Measurements from ENCODE around the gene PTPRCAP. TPM values are rescaled to one million over a fixed set of nuclear protein-coding genes. Genes with fewer than 3 reads are reported as not detected.

Gene PTPRCAP
- total RNA-seq, 1 experiment from 2014 or later = 0.37 TPM

- H3K27ac ChIP-seq = no peak overlapping the region
- H3K4me1 ChIP-seq (replicated peaks) = peaks cover 26% of the 10 kb centered on the region
- H3K4me3 ChIP-seq = no peak overlapping the region
- H3K27me3 ChIP-seq (replicated peaks) = peaks cover 18% of the 10 kb centered on the region
- peaks cover 5% of the 10 kb centered on the region; the same call in 1 of the 2 replicates for H3K9me3 ChIP-seq (replicated peaks)
- DNase-seq (ENCODE audit: low read depth in 1 of 2, low spot score in 2 of 2) = no peak
- 0 out of 2 replicates have a peak, but pooled peaks cover 4% of the 10 kb centered on the region for H3K36me3 ChIP-seq
Measured at GRCh38 chr11:67419325-67420049, 18.0 kb downstream of the PTPRCAP start.

- Histone ChIP-seq H3K4me3 (no peak overlapping the region), H3K4me1 (replicated peaks) (peaks cover 26% of the 10 kb centered on the region), H3K9me3 (replicated peaks) (peaks cover 5% of the 10 kb centered on the region; the same call in 1 of the 2 replicates), H3K27me3 (replicated peaks) (peaks cover 25% of the 10 kb centered on the region), H3K36me3 (0 out of 2 replicates have a peak, but pooled peaks cover 4% of the 10 kb centered on the region), H3K27ac (no peak overlapping the region)
- DNase-seq (ENCODE audit: low read depth in 1 of 2, low spot score in 2 of 2) = no peak
Measured at GRCh38 chr11:67418476-67419281, 18.8 kb downstream of the PTPRCAP start.

GRCh38 chr11:67417425-67417824, 20.1 kb downstream of the PTPRCAP start:
- no peak overlapping the region for H3K4me3 ChIP-seq
- H3K36me3 ChIP-seq = 0 out of 2 replicates have a peak, but pooled peaks cover 4% of the 10 kb centered on the region
- no peak overlapping the region for H3K27ac ChIP-seq
- H3K9me3 ChIP-seq (replicated peaks) = peaks cover 5% of the 10 kb centered on the region
- peaks cover 26% of the 10 kb centered on the region for H3K4me1 ChIP-seq (replicated peaks)
- peaks cover 36% of the 10 kb centered on the region for H3K27me3 ChIP-seq (replicated peaks)
- DNase-seq (ENCODE audit: low read depth in 1 of 2, low spot score in 2 of 2) = no peak

- H3K36me3 ChIP-seq = 0 out of 2 replicates have a peak, but pooled peaks cover 4% of the 10 kb centered on the region
- H3K27ac ChIP-seq = no peak overlapping the region
- no peak for DNase-seq (ENCODE audit: low read depth in 1 of 2, low spot score in 2 of 2)
- H3K27me3 ChIP-seq (replicated peaks) = peaks cover 44% of the 10 kb centered on the region
- peaks cover 5% of the 10 kb centered on the region for H3K9me3 ChIP-seq (replicated peaks)
- no peak overlapping the region for H3K4me3 ChIP-seq
- H3K4me1 ChIP-seq (replicated peaks) = peaks cover 26% of the 10 kb centered on the region
Measured at GRCh38 chr11:67416416-67417335, 20.8 kb downstream of the PTPRCAP start.

GRCh38 chr11:67415501-67416304, 21.8 kb downstream of the PTPRCAP start, which contains the start of gene CARNS1:
TSS of gene CARNS1 (plus strand) at chr11:67415678. CDS start at chr11:67416200, 522 bp downstream.
- Histone ChIP-seq H3K27me3 (replicated peaks) (peaks cover 54% of the 10 kb centered on the region), H3K4me1 (replicated peaks) (peaks cover 19% of the 10 kb centered on the region), H3K4me3 (no peak within 1 kb of the TSS), H3K36me3 (0 out of 2 replicates have a peak, but pooled peaks cover 3% of the 10 kb centered on the region), H3K9me3 (replicated peaks) (peaks cover 3% of the 10 kb centered on the region), H3K27ac (no peak within 1 kb of the TSS)
- no peak for DNase-seq (ENCODE audit: low read depth in 1 of 2, low spot score in 2 of 2)

- no peaks in the 10 kb centered on the region; the same call in 1 of the 2 replicates for H3K9me3 ChIP-seq (replicated peaks)
- H3K36me3 ChIP-seq = no peaks in the 10 kb centered on the region
- H3K27me3 ChIP-seq (replicated peaks) = peaks cover 77% of the 10 kb centered on the region
- 0 out of 2 replicates have a peak, but pooled peaks cover 8% of the 10 kb centered on the region for H3K4me1 ChIP-seq (replicated peaks)
- H3K27ac ChIP-seq = no peak overlapping the region
- no peak overlapping the region for H3K4me3 ChIP-seq
- no peak for DNase-seq (ENCODE audit: low read depth in 1 of 2, low spot score in 2 of 2)
Measured at GRCh38 chr11:67413266-67413849, 24.1 kb downstream of the PTPRCAP start.

GRCh38 chr11:67412495-67413179, 24.8 kb downstream of the PTPRCAP start:
- H3K27ac ChIP-seq = no peak overlapping the region
- peaks cover 84% of the 10 kb centered on the region for H3K27me3 ChIP-seq (replicated peaks)
- no peak for DNase-seq (ENCODE audit: low read depth in 1 of 2, low spot score in 2 of 2)
- H3K4me1 ChIP-seq (replicated peaks) = 0 out of 2 replicates have a peak, but pooled peaks cover 8% of the 10 kb centered on the region
- H3K9me3 ChIP-seq (replicated peaks) = no peaks in the 10 kb centered on the region; the same call in 1 of the 2 replicates
- no peak overlapping the region for H3K4me3 ChIP-seq
- no peaks in the 10 kb centered on the region for H3K36me3 ChIP-seq

GRCh38 chr11:67411785-67412152, 25.7 kb downstream of the PTPRCAP start:
- Histone ChIP-seq H3K4me3 (no peak overlapping the region), H3K27me3 (replicated peaks) (peaks cover 91% of the 10 kb centered on the region), H3K9me3 (replicated peaks) (no peaks in the 10 kb centered on the region; the same call in 1 of the 2 replicates), H3K4me1 (replicated peaks) (0 out of 2 replicates have a peak, but pooled peaks cover 3% of the 10 kb centered on the region), H3K36me3 (no peaks in the 10 kb centered on the region), H3K27ac (no peak overlapping the region)
- DNase-seq (ENCODE audit: low read depth in 1 of 2, low spot score in 2 of 2) = no peak

- Histone ChIP-seq H3K4me1 (replicated peaks) (no peaks in the 10 kb centered on the region), H3K9me3 (replicated peaks) (no peaks in the 10 kb centered on the region; the same call in 1 of the 2 replicates), H3K27ac (no peak overlapping the region), H3K4me3 (no peak overlapping the region), H3K27me3 (replicated peaks) (peaks cover 87% of the 10 kb centered on the region), H3K36me3 (no peaks in the 10 kb centered on the region)
- no peak for DNase-seq (ENCODE audit: low read depth in 1 of 2, low spot score in 2 of 2)
Measured at GRCh38 chr11:67410984-67411784, 26.3 kb downstream of the PTPRCAP start.

GRCh38 chr11:67410369-67410831, 27.1 kb downstream of the PTPRCAP start:
- H3K36me3 ChIP-seq = no peaks in the 10 kb centered on the region
- H3K4me1 ChIP-seq (replicated peaks) = no peaks in the 10 kb centered on the region
- no peaks in the 10 kb centered on the region; the same call in 1 of the 2 replicates for H3K9me3 ChIP-seq (replicated peaks)
- DNase-seq (ENCODE audit: low read depth in 1 of 2, low spot score in 2 of 2) = no peak
- no peak overlapping the region for H3K4me3 ChIP-seq
- H3K27ac ChIP-seq = no peak overlapping the region
- peaks cover 82% of the 10 kb centered on the region for H3K27me3 ChIP-seq (replicated peaks)

- no peak overlapping the region for H3K4me3 ChIP-seq
- DNase-seq (ENCODE audit: low read depth in 1 of 2, low spot score in 2 of 2) = no peak
Measured at GRCh38 chr11:67409781-67410368, 27.6 kb downstream of the PTPRCAP start.

More at GRCh38 chr11:67409781-67410368, 27.6 kb downstream of the PTPRCAP start:
- Histone ChIP-seq H3K9me3 (replicated peaks) (no peaks in the 10 kb centered on the region; the same call in 1 of the 2 replicates), H3K27ac (no peak overlapping the region), H3K36me3 (no peaks in the 10 kb centered on the region), H3K4me1 (replicated peaks) (no peaks in the 10 kb centered on the region), H3K27me3 (replicated peaks) (peaks cover 77% of the 10 kb centered on the region)

Measured in SJSA1 (cell line).